Heart left ventricle (tissue), 13 donors: Measurements from ENCODE around the gene PTTG1IP2.

ENCODE experiments used
- POLR2A ChIP-seq, 2 donors: fragments of 450-650 bp; IDR thresholded peaks; one replicate each; pipeline ENCODE4 v1.6.1; 2017; ENCODE audit warnings: antibody characterized with exemption in 2 of 2, mild to moderate bottlenecking in 2 of 2, moderate library complexity in 2 of 2
- TF ChIP-seq, protein P1 (sequence below), 12 donors: fragments of 200-600 bp; sonication (generic) in 4 of 12; IDR thresholded peaks; one replicate each; pipeline versions ENCODE4 v1.5.0 to v1.8.0; 2018 to 2022; ENCODE audit warnings: antibody characterized with exemption in 12 of 12, mild to moderate bottlenecking in 5 of 12
- donor health status: ischemic (EF 13 %, LVEDD 7.1; RV severe dilation, severe dysfunction).
- donor health status: DM: no; HTN: yes; CAD: no.
- donor health status: DM: no; HTN: no; CAD: no.
- donor health status: ischemic (EF 25% LVEDD 6.9; RV normal size, moderate dysfunction).
- donor health status: ischemic (EF 25% LVEDD 5.7; RV mildly dilated, moderate dysfunction).
- donor health status: ischemic (EF 35%, LVEDD 5.7; RV mildly dilated, moderate dysfunction).
- donor health status: nonischemic (EF 11% LVEDD 7.7; RV severe dilation, severe dysfunction).
- donor health status: DM: yes; HTN: yes; CAD: no.
- donor health status: PGD.
- donor health status: ischemic (EF 29% LVEDD 5.4; RV normal size, mild dysfunction).
- donor health status: nonischemic (EF 23%, LVEDD 6.1; RV moderate dilation, normal function).

DNA sequence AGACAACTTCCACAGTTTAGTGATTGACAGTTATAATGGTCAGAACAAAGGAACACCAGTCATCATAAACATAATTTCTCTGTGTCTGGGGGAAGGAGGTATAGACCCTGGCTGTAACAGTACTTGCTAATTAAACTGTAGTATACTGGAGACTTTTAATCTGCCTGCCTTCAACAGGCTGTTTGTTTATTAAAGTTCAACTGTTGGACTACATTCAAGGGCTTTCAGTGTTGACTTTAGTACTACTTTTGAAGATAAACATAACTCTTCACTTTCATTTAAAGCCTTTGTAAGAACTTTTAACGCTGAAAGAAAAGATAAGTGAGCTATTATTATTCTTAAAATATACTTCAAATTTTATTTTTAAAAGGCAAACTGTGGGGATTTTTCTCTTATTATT lies 15.5 kb upstream of the PTTG1IP2 start:
- TF ChIP-seq, protein P1, sequence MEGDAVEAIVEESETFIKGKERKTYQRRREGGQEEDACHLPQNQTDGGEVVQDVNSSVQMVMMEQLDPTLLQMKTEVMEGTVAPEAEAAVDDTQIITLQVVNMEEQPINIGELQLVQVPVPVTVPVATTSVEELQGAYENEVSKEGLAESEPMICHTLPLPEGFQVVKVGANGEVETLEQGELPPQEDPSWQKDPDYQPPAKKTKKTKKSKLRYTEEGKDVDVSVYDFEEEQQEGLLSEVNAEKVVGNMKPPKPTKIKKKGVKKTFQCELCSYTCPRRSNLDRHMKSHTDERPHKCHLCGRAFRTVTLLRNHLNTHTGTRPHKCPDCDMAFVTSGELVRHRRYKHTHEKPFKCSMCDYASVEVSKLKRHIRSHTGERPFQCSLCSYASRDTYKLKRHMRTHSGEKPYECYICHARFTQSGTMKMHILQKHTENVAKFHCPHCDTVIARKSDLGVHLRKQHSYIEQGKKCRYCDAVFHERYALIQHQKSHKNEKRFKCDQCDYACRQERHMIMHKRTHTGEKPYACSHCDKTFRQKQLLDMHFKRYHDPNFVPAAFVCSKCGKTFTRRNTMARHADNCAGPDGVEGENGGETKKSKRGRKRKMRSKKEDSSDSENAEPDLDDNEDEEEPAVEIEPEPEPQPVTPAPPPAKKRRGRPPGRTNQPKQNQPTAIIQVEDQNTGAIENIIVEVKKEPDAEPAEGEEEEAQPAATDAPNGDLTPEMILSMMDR (IDR thresholded peaks at IDR 0.05) = no peak
- no peak for TF ChIP-seq POLR2A (IDR thresholded peaks at IDR 0.05)
